ENCODE results near the gene FRYL.

DNA sequence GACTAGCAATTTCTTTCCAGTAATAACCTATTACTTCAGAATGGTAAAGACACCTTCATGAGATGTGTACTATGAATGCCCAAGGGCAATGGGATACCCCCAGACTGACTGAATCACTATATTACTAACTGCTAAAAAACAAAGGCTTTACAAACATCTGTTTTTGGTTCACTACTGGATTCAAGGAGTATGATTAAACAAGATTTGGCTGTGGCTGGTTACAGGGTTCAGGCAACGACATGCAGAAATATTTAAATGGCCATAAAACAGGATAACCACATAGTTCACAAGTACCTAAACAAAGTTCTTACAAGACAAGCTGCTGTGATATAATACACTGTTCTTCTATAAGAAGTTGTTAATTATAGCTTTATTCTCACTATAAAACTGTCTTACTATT lies 128.2 kb downstream of the FRYL start:
- no peak for TF ChIP-seq ZFX (IDR thresholded peaks at IDR 0.05; ENCODE audit: borderline replicate concordance)
- TF ChIP-seq, protein P1, sequence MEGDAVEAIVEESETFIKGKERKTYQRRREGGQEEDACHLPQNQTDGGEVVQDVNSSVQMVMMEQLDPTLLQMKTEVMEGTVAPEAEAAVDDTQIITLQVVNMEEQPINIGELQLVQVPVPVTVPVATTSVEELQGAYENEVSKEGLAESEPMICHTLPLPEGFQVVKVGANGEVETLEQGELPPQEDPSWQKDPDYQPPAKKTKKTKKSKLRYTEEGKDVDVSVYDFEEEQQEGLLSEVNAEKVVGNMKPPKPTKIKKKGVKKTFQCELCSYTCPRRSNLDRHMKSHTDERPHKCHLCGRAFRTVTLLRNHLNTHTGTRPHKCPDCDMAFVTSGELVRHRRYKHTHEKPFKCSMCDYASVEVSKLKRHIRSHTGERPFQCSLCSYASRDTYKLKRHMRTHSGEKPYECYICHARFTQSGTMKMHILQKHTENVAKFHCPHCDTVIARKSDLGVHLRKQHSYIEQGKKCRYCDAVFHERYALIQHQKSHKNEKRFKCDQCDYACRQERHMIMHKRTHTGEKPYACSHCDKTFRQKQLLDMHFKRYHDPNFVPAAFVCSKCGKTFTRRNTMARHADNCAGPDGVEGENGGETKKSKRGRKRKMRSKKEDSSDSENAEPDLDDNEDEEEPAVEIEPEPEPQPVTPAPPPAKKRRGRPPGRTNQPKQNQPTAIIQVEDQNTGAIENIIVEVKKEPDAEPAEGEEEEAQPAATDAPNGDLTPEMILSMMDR (IDR thresholded peaks at IDR 0.05): no peak

All from 22Rv1 (cell line).